ENCODE measurements around the gene C10orf71.

C10orf71 gene

GRCh38 chr10:49328401-49329145 lies 29.6 kb downstream of the C10orf71 start:
- H3K4me3 ChIP-seq (ENCODE audit: low read depth, low read length) = no peak overlapping the region
- DNase-seq (ENCODE audit: low read depth) = no peak

DNA sequence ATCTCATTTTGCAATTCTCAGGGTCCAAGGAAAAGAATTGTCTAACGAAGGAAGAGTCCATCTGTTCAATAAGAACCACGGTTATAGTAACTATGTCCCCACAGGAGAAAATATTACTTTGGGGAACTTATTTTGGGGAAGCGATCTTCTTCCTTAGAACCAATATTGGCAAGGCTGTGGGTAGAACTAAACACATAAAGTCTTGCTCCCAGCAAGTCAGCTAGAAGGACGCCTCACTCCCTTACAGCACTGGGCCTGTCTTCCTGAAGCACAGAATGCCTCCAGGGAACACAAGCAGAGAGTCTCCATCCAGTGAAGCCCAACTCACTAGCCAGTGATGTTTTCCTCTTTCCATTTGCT lies 30.2 kb downstream of the C10orf71 start:
- no peak for DNase-seq (ENCODE audit: low read depth)
- H3K4me3 ChIP-seq (ENCODE audit: low read depth, low read length) = no peak overlapping the region

- H3K4me3 ChIP-seq (ENCODE audit: low read depth, low read length) = no peak overlapping the region
- DNase-seq (ENCODE audit: low read depth) = no peak
These were observed 31.2 kb downstream of the C10orf71 start for GRCh38 chr10:49330127-49330665.

GRCh38 chr10:49331431-49331830 lies 32.5 kb downstream of the C10orf71 start:
- no peak for DNase-seq (ENCODE audit: low read depth)
- H3K4me3 ChIP-seq (ENCODE audit: low read depth, low read length) = no peak overlapping the region

GRCh38 chr10:49332333-49332732 lies 33.4 kb downstream of the C10orf71 start:
- no peak for DNase-seq (ENCODE audit: low read depth)
- H3K4me3 ChIP-seq (ENCODE audit: low read depth, low read length) = no peak overlapping the region

GRCh38 chr10:49332768-49333167 lies 33.8 kb downstream of the C10orf71 start:
- no peak for DNase-seq (ENCODE audit: low read depth)
- H3K4me3 ChIP-seq (ENCODE audit: low read depth, low read length) = no peak overlapping the region

- DNase-seq (ENCODE audit: low read depth) = no peak
- H3K4me3 ChIP-seq (ENCODE audit: low read depth, low read length) = no peak overlapping the region
These were observed 34.2 kb downstream of the C10orf71 start for GRCh38 chr10:49333192-49333591.

- H3K4me3 ChIP-seq (ENCODE audit: low read depth, low read length) = no peak overlapping the region
- DNase-seq (ENCODE audit: low read depth) = no peak
These were observed 36.0 kb downstream of the C10orf71 start for GRCh38 chr10:49334964-49335363.

DNA sequence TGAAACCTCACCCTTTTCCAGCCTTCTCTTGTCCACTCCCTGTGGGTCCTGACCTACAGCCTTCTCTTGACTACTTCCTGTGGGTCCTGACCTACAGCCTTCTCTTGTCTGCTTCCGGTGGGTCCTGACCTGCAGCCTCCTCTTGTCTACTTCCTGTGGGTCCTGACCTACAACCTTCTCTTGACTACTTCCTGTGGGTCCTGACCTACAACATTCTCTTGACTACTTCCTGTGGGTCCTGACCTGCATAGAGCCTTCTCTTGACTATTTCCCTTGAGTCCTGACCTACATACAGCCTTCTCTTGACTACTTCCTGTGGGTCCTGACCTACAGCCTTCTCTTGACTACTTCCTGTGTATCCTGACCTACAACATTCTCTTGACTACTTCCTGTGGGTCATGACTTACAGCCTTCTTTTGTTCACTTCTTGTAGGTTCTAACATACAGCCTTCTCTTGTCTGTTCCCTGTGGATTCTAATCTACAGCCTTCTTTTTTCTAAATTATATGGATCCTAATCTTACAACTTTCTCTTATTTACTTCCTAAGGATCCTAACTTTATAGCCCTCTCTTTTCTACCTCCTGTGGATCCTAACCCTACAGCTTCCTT lies 36.5 kb downstream of the C10orf71 start:
- no peak overlapping the region for H3K4me3 ChIP-seq (ENCODE audit: low read depth, low read length)
- DNase-seq (ENCODE audit: low read depth) = no peak

DNA sequence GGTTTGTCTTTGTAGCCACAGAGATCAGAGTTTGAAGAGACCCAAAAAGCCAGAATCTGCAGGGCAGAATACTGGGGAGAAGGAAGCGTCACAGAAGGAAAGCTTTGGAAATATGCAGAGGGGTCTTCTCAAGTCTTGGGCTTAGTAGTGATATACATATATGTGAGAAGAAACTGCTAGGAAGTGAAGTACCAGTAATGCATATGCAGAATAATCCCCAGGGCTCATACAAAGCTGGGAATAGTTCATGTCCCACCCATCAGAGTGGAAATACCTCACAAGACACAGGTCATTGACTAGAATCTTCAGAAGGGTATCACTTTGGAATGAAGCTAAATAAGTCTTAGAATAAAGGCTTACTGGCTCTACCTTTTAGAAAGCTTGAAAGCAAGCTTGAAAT lies 39.6 kb downstream of the C10orf71 start:
- H3K4me3 ChIP-seq (ENCODE audit: low read depth, low read length) = no peak overlapping the region
- DNase-seq (ENCODE audit: low read depth) = no peak

GRCh38 chr10:49344840-49345239 lies 45.9 kb downstream of the C10orf71 start:
- DNase-seq (ENCODE audit: low read depth) = no peak
- H3K4me3 ChIP-seq (ENCODE audit: low read depth, low read length) = no peak overlapping the region

DNA sequence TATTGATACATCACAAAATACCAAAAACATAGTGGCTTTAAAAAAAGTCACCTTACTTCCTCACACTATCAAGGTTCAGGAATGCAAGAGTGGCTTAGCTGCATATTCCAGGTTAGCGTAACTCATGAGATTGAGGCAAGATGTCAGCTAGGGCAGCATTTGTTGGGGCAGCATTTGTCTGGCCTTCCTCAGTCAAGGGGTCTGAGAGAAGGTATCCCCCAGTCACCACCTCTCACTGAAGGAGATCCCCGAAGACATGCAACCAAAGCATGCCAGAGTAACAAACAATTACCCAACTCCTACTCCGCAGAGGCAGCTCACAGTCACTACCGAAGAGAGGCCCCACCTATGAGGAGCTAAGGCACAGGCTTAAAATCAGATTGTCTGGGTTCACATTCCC lies 48.4 kb downstream of the C10orf71 start:
- DNase-seq (ENCODE audit: low read depth) = no peak
- H3K4me3 ChIP-seq (ENCODE audit: low read depth, low read length) = no peak overlapping the region

DNA sequence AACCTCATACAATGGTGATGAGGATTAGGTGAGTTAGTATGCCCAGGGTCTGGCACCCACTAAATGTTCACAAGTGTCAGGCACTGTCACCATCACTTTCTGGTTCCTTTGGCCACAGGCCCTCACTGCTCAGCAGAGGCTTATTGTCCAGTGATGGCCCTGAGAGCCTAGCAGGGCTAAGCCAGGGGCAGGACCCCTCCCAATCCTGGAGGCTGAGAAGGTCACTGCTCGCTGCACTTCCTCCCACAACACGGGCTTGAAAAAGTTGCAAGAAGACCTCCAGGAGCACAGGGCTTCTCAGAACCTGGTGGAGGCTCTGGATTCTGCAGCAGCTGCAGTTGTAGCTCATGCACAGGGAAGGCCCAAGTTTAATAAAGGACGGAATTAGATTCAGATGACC lies 48.9 kb downstream of the C10orf71 start:
- no peak overlapping the region for H3K4me3 ChIP-seq (ENCODE audit: low read depth, low read length)
- DNase-seq (ENCODE audit: low read depth) = no peak

DNA sequence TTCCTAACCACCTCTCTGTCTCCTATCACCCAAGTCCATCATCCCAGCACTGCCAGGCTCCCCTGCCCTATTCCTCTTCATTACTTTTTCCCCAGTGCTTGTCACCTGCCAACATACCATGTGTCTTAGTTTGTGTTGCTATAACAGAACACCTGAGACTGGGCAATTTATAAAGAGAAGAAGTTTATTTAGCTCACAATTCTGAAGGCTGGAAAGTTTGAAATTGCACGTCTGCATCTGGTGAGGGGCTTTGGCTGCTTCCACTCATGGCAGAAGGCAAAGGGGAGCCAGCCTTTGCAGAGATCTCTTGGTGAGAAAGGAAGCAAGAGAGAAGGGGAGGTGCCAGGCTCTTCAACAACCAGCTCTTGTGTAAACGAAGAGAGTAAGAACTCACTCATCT lies 49.6 kb downstream of the C10orf71 start:
- DNase-seq (ENCODE audit: low read depth) = no peak
- no peak overlapping the region for H3K4me3 ChIP-seq (ENCODE audit: low read depth, low read length)

DNA sequence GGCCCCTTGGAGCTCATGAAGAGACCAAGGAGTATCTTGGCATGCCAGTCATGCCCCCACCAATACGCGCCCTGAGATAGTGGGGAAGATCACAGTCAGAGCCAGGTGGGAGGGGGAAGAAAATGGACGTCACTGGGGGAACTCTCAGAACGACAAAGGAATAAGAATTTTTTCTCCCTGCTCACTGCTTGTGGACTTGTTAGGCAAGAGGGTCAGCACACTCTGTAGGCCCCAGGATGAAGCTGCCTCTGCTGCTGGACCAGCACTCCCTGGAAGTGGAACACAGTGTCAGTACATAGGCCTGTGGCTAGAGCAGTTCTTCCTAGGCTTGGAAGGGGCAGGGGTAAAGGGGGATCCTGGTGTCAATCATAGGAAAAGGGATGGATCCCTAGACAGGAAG lies 50.4 kb downstream of the C10orf71 start:
- H3K4me3 ChIP-seq (ENCODE audit: low read depth, low read length) = no peak overlapping the region
- DNase-seq (ENCODE audit: low read depth) = no peak

- no peak overlapping the region for H3K4me3 ChIP-seq (ENCODE audit: low read depth, low read length)
- no peak for DNase-seq (ENCODE audit: low read depth)
These were observed 51.2 kb downstream of the C10orf71 start for GRCh38 chr10:49350138-49350537.

DNA sequence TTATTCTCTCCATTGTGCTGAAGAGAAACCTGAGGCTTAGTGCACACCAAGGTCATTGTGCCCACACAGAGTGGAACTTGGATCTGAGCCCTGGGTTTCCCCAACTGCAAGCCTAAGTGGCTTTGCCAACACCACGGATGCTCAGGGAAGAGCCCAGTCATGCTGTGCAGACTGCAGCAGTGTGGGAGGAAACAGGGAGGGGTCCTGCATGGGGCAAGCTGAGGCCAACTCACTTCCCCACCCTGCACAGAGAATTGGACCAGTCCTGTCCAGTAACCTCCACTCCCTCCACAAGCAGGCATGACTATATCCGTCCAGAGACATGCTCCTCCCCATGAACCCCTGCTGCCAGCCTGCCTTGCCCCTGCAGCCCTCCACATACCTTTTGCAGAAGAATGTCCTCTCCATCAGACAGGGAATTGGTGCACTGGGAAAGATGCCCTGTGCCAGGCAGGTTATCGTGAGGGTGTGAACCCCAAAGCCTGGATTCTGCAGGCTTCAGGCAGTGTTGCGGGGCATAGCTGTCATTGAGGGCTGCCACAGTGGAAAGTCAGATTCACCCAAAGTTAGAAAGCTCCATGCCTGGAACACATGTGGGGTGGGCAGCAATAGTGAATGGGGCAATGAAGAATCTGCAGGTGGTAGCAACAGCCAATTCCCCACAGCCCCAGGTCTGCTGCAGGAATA lies 52.0 kb downstream of the C10orf71 start:
- DNase-seq (ENCODE audit: low read depth) = no peak
- no peak overlapping the region for H3K4me3 ChIP-seq (ENCODE audit: low read depth, low read length)

- H3K4me3 ChIP-seq (ENCODE audit: low read depth, low read length) = no peak overlapping the region
- no peak for DNase-seq (ENCODE audit: low read depth)
These were observed 52.7 kb downstream of the C10orf71 start for GRCh38 chr10:49351669-49352068.

DNA sequence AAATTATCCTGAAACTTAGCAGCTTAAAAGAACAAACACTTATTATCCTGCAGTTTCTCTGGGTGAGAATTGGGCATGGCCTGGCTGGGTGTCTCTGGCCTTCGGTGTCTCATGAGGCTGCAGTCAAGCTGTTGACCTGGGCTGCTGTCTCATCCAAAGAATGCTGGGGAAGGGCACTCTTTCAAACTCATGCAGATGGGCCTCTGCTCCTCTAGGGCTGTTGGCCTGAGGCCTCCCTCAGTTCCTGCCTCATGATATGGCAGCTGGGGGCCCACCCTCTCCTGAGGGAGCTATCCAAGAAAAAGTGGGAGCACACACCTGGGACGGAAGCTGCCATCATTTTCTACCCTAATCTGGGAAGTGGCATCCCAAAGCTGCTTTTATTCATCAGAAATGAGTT lies 53.4 kb downstream of the C10orf71 start:
- DNase-seq (ENCODE audit: low read depth) = no peak
- H3K4me3 ChIP-seq (ENCODE audit: low read depth, low read length) = no peak overlapping the region

- no peak overlapping the region for H3K4me3 ChIP-seq (ENCODE audit: low read depth, low read length)
- no peak for DNase-seq (ENCODE audit: low read depth)
These were observed 54.3 kb downstream of the C10orf71 start for GRCh38 chr10:49353026-49353894.

Data from skeletal muscle cell (primary cell).